OCI-LY7 (cell line): ENCODE results near the gene SH3TC1. TPM values are rescaled to one million over a fixed set of nuclear protein-coding genes. Genes with fewer than 3 reads are reported as not detected.

Source experiments
- BruUV-seq: library from RNA; stranded (reverse); fragments of 400-500 nt; replicated peaks from 2 replicates; lab custom pipeline; 2021; lab: Mats Ljungman, UMichigan
- CTCF ChIA-PET: fragments of 300-600 bp; sonication (Branson Sonifier 250); formaldehyde crosslinking; loops from one replicate; lab custom pipeline; 2022; ENCODE audit warnings: antibody characterized with exemption; ENCODE audit not compliant: unreplicated experiment; lab: Charles Lee
- POLR2A ChIA-PET: fragments of 300-600 bp; sonication (Branson Sonifier 250); formaldehyde crosslinking; loops from one replicate; lab custom pipeline; 2022; ENCODE audit warnings: antibody characterized with exemption; lab: Charles Lee
- DNase-seq: peaks from one replicate; pipeline ENCODE4 v3.0.0-alpha.2; 2015; ENCODE audit warnings: low spot score
- H2AFZ ChIP-seq: fragments of 200-600 bp; sonication (generic), shearing (Covaris generic); 2 replicates; pipeline ENCODE4 v1.6.1; 2014; ENCODE audit warnings: mild to moderate bottlenecking, antibody characterized with exemption, low read length, moderate library complexity
- H3K27ac ChIP-seq: fragments of 200-600 bp; sonication (generic); 2 replicates; pipeline ENCODE4 v1.5.1; 2014; ENCODE audit warnings: mixed run types, low read depth, mild to moderate bottlenecking, moderate library complexity, low read length, inconsistent platforms; ENCODE audit not compliant: poor library complexity, severe bottlenecking
- H3K36me3 ChIP-seq: fragments of 200-600 bp; sonication (generic); 2 replicates; pipeline ENCODE4 v1.6.1; 2014; ENCODE audit warnings: mild to moderate bottlenecking, antibody characterized with exemption, low read length, moderate library complexity, mixed read lengths; ENCODE audit not compliant: insufficient read depth
- H3K4me1 ChIP-seq: fragments of 200-600 bp; sonication (generic); 2 replicates; pipeline ENCODE4 v1.5.1; 2014; ENCODE audit warnings: mild to moderate bottlenecking, low read length; ENCODE audit not compliant: insufficient read depth, poor library complexity, severe bottlenecking
- H3K4me2 ChIP-seq: fragments of 200-600 bp; sonication (generic); 2 replicates; pipeline ENCODE4 v1.6.1; 2014; ENCODE audit warnings: mild to moderate bottlenecking, low read length
- H3K4me3 ChIP-seq: fragments of 200-600 bp; sonication (generic); 2 replicates; pipeline ENCODE4 v1.5.1; 2014; ENCODE audit warnings: mild to moderate bottlenecking, low read depth, low read length; ENCODE audit not compliant: poor library complexity, severe bottlenecking
- H3K79me2 ChIP-seq: fragments of 200-600 bp; sonication (generic); 2 replicates; pipeline ENCODE4 v1.6.1; 2016; ENCODE audit warnings: low read depth, mild to moderate bottlenecking, low read length, moderate library complexity, mixed read lengths; ENCODE audit not compliant: insufficient read depth
- H3K9me2 ChIP-seq: fragments of 200-600 bp; sonication (generic); 2 replicates; pipeline ENCODE4 v1.6.1; 2016; ENCODE audit warnings: mild to moderate bottlenecking, low read length, mixed read lengths; ENCODE audit not compliant: insufficient read depth
- H3K9me3 ChIP-seq: fragments of 200-600 bp; sonication (generic); 2 replicates; pipeline ENCODE4 v1.6.1; 2014; ENCODE audit warnings: mild to moderate bottlenecking, mixed run types, low read length, mixed read lengths
- H4K20me1 ChIP-seq: fragments of 200-600 bp; sonication (generic); 2 replicates; pipeline ENCODE4 v1.6.1; 2014; ENCODE audit warnings: mild to moderate bottlenecking, antibody characterized with exemption, low read length, moderate library complexity, mixed read lengths; ENCODE audit not compliant: insufficient read depth
- EZH2phosphoT487 ChIP-seq: fragments of 200-600 bp; sonication (generic); IDR thresholded peaks from 2 replicates; pipeline ENCODE4 v1.6.1; 2018; ENCODE audit warnings: low read depth, borderline replicate concordance, mild to moderate bottlenecking, mixed run types, antibody characterized with exemption, low read length, moderate library complexity, mixed read lengths
- intact Hi-C: fragments of 100-400 bp; cut with micrococcal nuclease; formaldehyde crosslinking; loops from one replicate; pipeline ENCODE4 v1.10.0; 2022; ENCODE audit not compliant: unreplicated experiment
- total RNA-seq, 2 experiments: library from RNA; depleted of rRNA in 1 of 2; stranded (reverse); fragments of >200 nt in 1 of 2; shearing (Covaris generic) in 1 of 2; gene quantifications; 2 replicates each; pipeline ENCODE4 v1.2.3, GENCODE V29; 2014 to 2022
- TF ChIP-seq, protein P1 (sequence below): fragments of 200-600 bp; sonication (generic); conservative IDR thresholded peaks from 2 replicates; pipeline ENCODE4 v1.5.1; 2014; ENCODE audit warnings: mild to moderate bottlenecking, antibody characterized with exemption, low read length, moderate library complexity, mixed read lengths

The SH3TC1 gene
- total RNA-seq, 2 experiments from 2014 or later: 17.5 to 42.4 TPM

DNA sequence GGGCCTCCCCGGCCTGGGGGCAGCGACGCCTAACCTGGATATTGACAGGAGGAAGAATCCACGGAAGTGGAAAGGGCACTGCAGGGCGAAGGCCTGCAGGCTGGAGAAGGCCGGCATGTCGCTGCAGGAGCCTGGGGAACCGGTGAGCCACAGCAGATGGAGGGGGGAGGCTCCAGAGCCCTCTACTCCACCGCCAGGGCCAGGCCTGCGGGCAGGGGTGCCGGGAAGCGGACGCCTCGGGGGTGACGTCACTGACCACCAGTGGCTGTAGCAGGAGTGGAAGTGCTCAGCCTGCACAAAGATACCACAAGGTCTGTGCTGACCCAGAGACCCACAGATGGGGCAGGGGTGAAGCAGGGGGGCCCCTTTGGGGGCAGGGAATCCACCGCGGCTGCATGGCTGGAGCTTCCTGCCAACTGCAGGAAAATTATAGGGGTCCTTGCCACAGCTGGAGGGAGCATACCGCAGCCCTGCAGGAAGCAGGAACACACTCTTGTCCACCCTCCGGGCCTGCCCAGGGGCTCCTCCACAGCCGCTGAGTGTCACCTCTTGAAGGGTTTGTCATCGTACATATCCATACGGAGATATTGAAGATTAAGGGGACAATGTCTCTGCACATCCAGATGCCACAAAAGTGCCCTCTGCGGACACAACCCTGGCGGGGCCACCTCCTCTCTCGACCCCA lies 62.9 kb downstream of the SH3TC1 start:
- Histone ChIP-seq H3K9me3 (no peaks in the 10 kb centered on the region), H3K4me3 (no peak overlapping the region), H3K4me1 (no peaks in the 10 kb centered on the region), H3K9me2 (no peaks in the 10 kb centered on the region), H3K79me2 (no peaks in the 10 kb centered on the region), H3K27ac (no peak overlapping the region), H3K4me2 (no peak overlapping the region), H2AFZ (no peak overlapping the region), H3K36me3 (no peaks in the 10 kb centered on the region), H4K20me1 (no peaks in the 10 kb centered on the region)
- ChIA-PET POLR2A (no interaction called here), CTCF (no interaction called here)
- TF ChIP-seq, protein P1, sequence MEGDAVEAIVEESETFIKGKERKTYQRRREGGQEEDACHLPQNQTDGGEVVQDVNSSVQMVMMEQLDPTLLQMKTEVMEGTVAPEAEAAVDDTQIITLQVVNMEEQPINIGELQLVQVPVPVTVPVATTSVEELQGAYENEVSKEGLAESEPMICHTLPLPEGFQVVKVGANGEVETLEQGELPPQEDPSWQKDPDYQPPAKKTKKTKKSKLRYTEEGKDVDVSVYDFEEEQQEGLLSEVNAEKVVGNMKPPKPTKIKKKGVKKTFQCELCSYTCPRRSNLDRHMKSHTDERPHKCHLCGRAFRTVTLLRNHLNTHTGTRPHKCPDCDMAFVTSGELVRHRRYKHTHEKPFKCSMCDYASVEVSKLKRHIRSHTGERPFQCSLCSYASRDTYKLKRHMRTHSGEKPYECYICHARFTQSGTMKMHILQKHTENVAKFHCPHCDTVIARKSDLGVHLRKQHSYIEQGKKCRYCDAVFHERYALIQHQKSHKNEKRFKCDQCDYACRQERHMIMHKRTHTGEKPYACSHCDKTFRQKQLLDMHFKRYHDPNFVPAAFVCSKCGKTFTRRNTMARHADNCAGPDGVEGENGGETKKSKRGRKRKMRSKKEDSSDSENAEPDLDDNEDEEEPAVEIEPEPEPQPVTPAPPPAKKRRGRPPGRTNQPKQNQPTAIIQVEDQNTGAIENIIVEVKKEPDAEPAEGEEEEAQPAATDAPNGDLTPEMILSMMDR: no peak
- TF ChIP-seq EZH2phosphoT487: no peak
- BruUV-seq: no TSS peak
- intact Hi-C loops: no loop called here
- no peak for DNase-seq

DNA sequence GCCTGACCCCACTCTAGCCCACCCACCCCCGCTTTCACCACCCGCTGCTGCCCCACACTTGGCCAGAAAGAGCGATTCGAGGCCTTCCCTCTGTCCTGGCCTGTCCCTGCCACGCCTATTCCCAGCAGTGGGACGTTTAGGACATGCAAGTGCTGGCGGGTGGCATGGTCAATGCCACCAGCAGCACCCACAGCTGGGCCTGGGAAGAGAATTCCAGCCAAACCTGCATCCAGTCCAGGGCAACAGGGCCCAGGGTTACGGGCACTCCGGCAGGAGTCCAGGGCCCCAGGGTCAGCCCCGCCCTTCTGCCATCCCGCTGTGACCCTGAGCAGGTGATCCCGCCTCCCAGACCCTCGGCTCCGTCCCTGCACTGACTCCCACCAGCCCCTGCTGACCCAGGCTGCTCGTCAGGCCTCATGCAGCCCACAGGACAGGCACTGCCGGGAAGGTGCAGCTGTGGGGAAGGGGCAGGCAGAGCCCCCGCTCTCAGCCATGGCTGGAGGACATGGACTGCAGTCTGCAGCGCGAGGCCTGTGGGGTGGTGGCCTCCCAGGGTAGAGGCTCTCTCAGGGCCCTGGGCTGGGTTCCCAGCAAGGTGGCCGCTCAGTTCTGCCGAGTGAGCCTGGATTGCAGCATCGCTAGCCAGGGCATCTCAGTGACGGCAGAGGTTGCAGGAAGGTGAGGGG lies 63.7 kb downstream of the SH3TC1 start:
- TF ChIP-seq EZH2phosphoT487: no peak
- TF ChIP-seq, protein P1: no peak
- Histone ChIP-seq H2AFZ (no peak overlapping the region), H3K27ac (no peak overlapping the region), H3K4me1 (no peaks in the 10 kb centered on the region), H3K36me3 (no peaks in the 10 kb centered on the region), H4K20me1 (no peaks in the 10 kb centered on the region), H3K9me3 (no peaks in the 10 kb centered on the region), H3K4me2 (no peak overlapping the region), H3K4me3 (no peak overlapping the region), H3K9me2 (no peaks in the 10 kb centered on the region), H3K79me2 (no peaks in the 10 kb centered on the region)
- ChIA-PET CTCF (no interaction called here), POLR2A (no interaction called here)
- DNase-seq: no peak
- BruUV-seq: no TSS peak
- intact Hi-C loops: no loop called here

DNA sequence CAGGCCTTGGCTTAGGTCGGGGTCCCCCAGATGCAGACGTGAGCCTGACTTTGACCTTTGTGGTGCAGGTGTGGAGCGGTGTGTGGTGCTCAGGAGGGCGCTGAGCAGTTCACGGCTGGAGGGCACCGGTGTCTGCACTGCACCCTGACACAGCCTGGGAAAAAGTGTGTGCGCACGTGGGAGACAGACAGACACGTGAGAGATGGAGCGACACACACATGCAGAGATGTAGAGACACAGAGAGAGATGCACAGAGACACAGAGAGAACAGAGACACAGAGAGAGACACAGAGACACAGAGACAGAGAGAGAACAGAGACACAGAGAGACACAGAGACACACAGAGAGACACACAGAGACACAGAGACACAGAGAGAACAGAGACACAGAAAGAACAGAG lies 64.3 kb downstream of the SH3TC1 start:
- intact Hi-C loops: no loop called here
- H2AFZ ChIP-seq: no peak overlapping the region
- CTCF ChIA-PET: no interaction called here
- no peaks in the 10 kb centered on the region for H3K36me3 ChIP-seq
- no peaks in the 10 kb centered on the region for H3K4me1 ChIP-seq
- TF ChIP-seq, protein P1: no peak
- no peak for TF ChIP-seq EZH2phosphoT487
- DNase-seq: no peak
- H3K79me2 ChIP-seq: no peaks in the 10 kb centered on the region
- H3K9me3 ChIP-seq: no peaks in the 10 kb centered on the region
- POLR2A ChIA-PET: no interaction called here
- H3K4me3 ChIP-seq: no peak overlapping the region
- no peaks in the 10 kb centered on the region for H3K9me2 ChIP-seq
- no peak overlapping the region for H3K27ac ChIP-seq
- BruUV-seq: no TSS peak
- no peaks in the 10 kb centered on the region for H4K20me1 ChIP-seq
- H3K4me2 ChIP-seq: no peak overlapping the region
